Measurements from ENCODE around the gene B4GALT2.
A peak's percentile ranks its signal among the peaks of the same experiment; 100 is the strongest.

Gene B4GALT2

DNA sequence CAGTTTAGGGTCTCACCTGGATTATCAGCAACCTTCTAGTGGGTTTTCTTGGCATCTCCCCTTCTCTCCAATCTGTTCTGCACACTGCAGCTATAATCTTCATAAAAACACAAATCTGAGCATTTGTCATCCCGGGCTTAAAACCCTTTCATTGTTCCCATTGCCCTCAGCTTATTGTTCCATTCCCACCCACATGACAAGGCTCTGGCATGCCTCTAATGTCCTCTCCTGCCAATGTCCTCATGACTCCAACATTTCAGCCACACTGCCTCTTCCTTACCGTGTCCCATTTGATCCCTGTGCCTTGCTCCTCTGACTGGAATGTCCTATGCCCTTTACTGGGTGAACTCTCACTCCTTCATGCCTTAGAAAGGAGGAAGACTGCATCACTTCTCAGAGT is 16.7 kb upstream of the B4GALT2 start:
- TF ChIP-seq, protein P1, sequence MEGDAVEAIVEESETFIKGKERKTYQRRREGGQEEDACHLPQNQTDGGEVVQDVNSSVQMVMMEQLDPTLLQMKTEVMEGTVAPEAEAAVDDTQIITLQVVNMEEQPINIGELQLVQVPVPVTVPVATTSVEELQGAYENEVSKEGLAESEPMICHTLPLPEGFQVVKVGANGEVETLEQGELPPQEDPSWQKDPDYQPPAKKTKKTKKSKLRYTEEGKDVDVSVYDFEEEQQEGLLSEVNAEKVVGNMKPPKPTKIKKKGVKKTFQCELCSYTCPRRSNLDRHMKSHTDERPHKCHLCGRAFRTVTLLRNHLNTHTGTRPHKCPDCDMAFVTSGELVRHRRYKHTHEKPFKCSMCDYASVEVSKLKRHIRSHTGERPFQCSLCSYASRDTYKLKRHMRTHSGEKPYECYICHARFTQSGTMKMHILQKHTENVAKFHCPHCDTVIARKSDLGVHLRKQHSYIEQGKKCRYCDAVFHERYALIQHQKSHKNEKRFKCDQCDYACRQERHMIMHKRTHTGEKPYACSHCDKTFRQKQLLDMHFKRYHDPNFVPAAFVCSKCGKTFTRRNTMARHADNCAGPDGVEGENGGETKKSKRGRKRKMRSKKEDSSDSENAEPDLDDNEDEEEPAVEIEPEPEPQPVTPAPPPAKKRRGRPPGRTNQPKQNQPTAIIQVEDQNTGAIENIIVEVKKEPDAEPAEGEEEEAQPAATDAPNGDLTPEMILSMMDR (IDR thresholded peaks at IDR 0.05; ENCODE audit: low read length, missing control alignments): no peak
- H3K4me3 ChIP-seq (replicated peaks; ENCODE audit: low read depth, low read length): no peak overlapping the region
- no peak for DNase-seq (ENCODE audit: low read depth)

DNA sequence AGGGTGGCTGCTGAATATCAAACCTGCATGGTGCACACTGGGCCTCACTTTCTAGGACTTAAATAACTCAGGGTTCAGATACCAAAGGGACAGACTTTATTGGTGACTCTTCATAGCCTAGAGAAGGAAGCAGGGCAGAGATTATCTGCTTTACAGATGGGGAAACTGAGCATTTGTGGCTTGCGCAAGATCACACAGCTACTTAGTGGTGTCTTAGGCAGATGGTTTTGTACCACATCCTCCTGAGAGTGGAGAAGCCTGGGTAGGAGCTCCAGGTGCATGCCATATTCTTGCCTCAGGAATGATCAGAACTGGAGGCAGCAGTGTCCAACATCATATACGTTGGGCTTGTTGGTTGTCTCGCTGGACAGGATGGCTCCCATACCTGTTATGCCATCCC is 16.0 kb upstream of the B4GALT2 start:
- no peak for DNase-seq (ENCODE audit: low read depth)
- no peak overlapping the region for H3K4me3 ChIP-seq (replicated peaks; ENCODE audit: low read depth, low read length)
- TF ChIP-seq, protein P1 (IDR thresholded peaks at IDR 0.05; ENCODE audit: low read length, missing control alignments): no peak

DNA sequence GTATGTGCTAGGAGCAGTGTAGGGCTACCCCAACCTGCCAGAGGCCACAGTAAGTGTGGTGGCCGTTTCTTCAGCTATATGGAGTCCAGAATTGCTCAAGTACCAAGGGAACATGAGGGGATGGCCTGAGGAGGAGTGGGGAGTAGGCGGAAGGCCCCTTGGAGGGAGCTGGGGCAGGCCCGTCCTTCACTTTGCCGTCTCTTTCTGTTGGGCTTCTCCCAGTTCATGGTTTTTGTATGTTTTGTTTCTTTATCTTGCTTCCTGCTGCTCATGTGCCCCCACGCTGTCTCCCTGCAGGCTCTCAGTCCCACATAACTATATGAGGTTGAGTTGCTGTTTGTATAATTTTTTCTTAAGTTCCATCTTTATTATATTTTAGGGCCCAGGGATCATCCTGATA is 15.1 kb upstream of the B4GALT2 start:
- no peak for DNase-seq (ENCODE audit: low read depth)
- H3K4me3 ChIP-seq (replicated peaks; ENCODE audit: low read depth, low read length): no peak overlapping the region
- TF ChIP-seq, protein P1 (IDR thresholded peaks at IDR 0.05; ENCODE audit: low read length, missing control alignments): no peak

DNA sequence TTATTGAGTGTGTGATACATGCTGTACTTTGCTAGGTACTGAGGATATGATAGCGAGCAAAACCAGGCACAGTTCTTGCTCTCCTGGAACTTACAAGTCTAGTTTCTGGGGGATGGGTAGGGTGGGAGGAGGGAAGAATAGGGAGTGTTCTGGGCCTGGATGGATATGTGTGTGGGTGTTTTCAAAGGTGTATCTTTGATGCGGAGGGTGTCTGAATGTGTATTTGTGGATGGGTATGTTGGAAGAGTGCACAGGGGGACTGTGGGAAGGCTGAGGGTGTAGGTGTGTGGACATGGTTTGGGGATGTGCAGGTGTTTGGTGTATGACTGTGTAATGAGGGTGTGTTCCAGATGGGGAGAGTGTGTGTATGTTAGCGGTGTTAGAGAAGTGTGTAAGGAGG is 13.7 kb upstream of the B4GALT2 start:
- no peak for DNase-seq (ENCODE audit: low read depth)
- TF ChIP-seq, protein P1 (IDR thresholded peaks at IDR 0.05; ENCODE audit: low read length, missing control alignments): no peak
- H3K4me3 ChIP-seq (replicated peaks; ENCODE audit: low read depth, low read length): no peak overlapping the region

DNA sequence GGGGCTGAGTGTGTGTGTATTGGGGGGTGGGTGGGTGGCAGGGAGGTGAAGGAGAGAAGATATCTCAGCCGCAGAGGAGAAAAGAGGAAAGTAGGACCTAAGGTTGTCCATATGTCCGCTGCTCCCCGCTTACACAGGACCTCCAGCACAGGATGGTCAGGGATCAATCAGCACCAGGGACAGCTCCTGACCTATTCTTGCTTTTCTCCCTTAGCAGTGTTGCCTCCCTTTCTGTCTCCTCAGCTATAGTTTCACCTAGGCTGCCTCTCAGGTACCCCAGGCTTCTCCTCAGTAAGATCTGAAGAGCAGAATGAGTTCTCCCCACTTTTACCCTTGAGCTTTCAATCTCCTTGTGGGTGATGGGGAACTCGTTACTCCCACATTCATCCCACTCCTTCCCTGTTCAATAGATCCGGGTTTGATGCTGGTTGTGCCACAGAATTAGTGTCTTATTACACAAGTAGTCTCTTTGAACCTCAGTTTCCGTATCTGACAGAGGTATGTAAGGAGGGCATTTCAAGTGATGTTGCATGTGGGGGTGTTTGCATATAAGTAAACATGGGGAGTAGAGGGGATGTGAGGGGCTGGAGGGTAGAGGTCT is 10.6 kb upstream of the B4GALT2 start:
- TF ChIP-seq, protein P1 (IDR thresholded peaks at IDR 0.05; ENCODE audit: low read length, missing control alignments): no peak
- peak; percentile 55 for DNase-seq (ENCODE audit: low read depth)
- no peak overlapping the region for H3K4me3 ChIP-seq (replicated peaks; ENCODE audit: low read depth, low read length)

DNA sequence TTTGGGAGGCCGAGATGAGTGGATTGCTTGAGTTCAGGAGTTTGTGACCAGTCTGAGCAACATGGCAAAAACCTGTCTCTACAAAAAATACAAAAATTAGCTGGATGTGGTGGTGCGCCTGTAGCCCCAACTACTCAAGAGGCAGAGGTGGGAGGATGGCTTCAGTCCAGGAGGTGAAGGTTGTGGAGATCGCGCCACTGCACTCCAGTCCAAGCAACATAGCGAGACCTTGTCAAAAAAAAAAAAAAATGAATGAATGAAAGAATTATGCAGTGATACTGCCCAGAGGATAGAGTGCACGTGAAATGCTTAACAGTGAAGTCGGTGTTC is 9.6 kb upstream of the B4GALT2 start:
- H3K4me3 ChIP-seq (replicated peaks; ENCODE audit: low read depth, low read length): peak overlapping the region; percentile 97
- no peak for DNase-seq (ENCODE audit: low read depth)
- TF ChIP-seq, protein P1 (IDR thresholded peaks at IDR 0.05; ENCODE audit: low read length, missing control alignments): no peak

DNA sequence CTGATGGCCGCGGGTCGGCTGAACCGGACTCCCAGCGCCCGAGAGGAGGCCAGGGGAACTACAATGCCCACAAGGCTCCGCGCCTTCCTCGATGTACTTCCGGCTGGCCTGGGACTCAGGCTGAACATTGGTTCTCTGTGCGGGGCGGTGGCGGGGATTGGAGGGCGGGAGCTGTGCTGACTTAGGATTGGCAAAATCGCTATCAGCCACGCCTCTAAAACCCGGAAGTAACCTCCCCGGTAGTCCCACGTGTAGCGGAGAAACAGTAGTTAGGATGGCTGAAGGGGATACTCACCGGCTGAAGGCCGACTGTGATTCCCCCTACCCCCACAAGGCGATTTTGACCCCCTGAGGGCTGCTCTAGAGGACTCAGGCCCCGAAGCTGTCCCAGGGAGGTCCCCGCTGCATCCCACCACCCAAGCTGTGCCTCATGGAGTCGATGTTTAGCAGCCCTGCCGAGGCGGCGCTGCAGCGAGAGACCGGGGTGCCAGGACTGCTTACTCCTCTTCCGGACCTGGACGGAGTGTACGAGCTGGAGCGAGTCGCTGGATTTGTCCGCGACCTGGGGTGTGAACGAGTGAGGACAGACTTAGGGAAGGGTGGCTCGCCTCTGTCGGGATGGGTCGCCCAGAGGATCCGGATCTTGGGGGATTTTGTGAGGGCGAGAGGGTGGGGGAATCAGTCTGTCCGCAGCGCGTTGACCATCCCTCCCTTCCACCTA is 9.1 kb upstream of the B4GALT2 start, which contains the start of gene DPH2:
Gene DPH2 (plus strand): TSS at position 265 of the 721 bp plus-strand sequence. CDS start 166 bp downstream, at position 431.
- peak; percentile 98 for DNase-seq (ENCODE audit: low read depth)
- peak within 1 kb of the TSS; percentile 97 for H3K4me3 ChIP-seq (replicated peaks; ENCODE audit: low read depth, low read length)
- TF ChIP-seq, protein P1 (IDR thresholded peaks at IDR 0.05; ENCODE audit: low read length, missing control alignments): no peak

Measured in fibroblast of pulmonary artery (primary cell).